ENCODE results near the gene TNFRSF4. TPM values are rescaled to one million over a fixed set of nuclear protein-coding genes. Genes with fewer than 3 reads are reported as not detected.

TNFRSF4 gene
- 0.31 TPM in 1 of 2 replicates, not detected in the other for total RNA-seq (ENCODE audit: low replicate concordance)
- long read RNA-seq: 0 reads

DNA sequence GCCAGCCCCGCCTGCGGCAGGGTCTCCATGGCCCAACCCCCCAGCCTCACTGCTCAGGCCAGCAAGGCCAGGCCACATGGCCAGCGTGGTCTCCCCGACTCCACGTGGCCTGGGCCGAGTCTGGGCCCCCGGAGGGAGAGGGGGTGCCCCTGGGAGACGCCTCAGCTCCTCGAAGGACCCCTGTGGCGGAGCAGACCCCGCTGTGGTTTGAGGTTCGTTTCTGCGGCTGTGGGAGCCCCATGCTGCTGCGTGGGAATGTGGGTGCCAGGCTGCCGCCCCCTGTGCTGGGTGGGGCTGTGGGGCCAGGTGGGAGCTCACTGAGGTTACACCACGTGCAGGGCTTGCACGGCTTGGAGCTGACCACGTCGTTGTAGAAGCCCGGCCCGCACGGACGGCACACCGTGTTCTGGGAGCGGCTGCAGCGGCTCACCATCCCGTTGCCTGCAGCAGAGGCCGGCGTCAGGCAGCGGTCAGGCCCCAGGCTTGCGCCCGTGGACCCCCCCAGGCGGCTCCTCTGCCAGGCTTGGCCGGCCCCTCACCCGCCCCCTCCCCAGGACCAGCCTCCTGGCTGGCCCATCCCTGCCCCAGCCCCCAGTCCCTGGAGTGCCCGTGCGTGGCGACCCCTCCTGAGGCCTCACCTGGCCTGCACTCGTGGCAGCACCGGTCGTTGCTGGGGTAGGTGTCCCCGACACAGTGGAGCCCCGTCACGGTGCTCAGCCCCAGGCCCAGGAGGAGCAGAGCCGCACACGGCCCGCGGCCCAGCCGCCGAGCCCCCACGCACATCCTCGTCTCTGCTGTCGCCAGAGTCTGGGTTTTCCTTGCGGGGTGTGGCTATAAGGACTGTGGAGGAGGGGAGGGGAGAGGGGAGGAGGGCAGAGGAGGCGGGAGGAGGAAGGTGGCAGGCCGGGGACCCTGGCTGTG is at the start of gene TNFRSF4:
TSS of gene TNFRSF4 (minus strand) at position 809 of the 921 bp plus-strand sequence. CDS start at position 783, 26 bp downstream.
- TF ChIP-seq, protein P1, sequence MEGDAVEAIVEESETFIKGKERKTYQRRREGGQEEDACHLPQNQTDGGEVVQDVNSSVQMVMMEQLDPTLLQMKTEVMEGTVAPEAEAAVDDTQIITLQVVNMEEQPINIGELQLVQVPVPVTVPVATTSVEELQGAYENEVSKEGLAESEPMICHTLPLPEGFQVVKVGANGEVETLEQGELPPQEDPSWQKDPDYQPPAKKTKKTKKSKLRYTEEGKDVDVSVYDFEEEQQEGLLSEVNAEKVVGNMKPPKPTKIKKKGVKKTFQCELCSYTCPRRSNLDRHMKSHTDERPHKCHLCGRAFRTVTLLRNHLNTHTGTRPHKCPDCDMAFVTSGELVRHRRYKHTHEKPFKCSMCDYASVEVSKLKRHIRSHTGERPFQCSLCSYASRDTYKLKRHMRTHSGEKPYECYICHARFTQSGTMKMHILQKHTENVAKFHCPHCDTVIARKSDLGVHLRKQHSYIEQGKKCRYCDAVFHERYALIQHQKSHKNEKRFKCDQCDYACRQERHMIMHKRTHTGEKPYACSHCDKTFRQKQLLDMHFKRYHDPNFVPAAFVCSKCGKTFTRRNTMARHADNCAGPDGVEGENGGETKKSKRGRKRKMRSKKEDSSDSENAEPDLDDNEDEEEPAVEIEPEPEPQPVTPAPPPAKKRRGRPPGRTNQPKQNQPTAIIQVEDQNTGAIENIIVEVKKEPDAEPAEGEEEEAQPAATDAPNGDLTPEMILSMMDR (conservative IDR thresholded peaks at IDR 0.05): no peak
- no peaks in the 10 kb centered on the region for H3K4me1 Mint-ChIP-seq (ENCODE audit: unreplicated experiment)
- no peaks in the 10 kb centered on the region for H3K9me3 Mint-ChIP-seq
- no peaks in the 10 kb centered on the region for H3K36me3 Mint-ChIP-seq
- no peak within 1 kb of the TSS for H3K4me3 Mint-ChIP-seq
- no peaks in the 10 kb centered on the region for H3K27me3 Mint-ChIP-seq
- H3K27ac Mint-ChIP-seq: no peak within 1 kb of the TSS
- no peak for DNase-seq (ENCODE audit: extremely low spot score, unreplicated experiment)

DNA sequence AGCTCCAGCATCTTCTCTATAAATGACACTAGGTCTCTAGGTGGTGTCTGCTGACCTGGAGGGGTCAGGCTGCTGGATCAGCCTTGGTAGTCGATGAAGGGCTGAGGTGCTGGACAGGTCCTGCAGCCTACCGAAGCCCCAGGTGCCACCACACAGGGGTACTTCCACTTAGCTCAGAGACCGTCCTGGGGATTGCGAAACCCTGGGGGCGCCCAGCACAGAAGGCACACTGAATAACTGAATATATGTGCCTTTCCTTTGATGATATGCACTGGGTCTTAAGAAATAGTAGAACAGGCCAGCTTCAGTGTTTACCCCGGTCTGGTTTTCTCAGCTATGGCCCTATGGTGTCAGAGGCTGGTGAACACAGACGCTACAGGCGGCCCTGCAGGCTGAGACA is 48.8 kb upstream of the TNFRSF4 start:
- Mint-ChIP-seq H3K9me3 (no peaks in the 10 kb centered on the region), H3K4me3 (no peak overlapping the region), H3K27me3 (no peaks in the 10 kb centered on the region), H3K27ac (no peak overlapping the region), H3K36me3 (peaks cover 6% of the 10 kb centered on the region), H3K4me1 (ENCODE audit: unreplicated experiment) (no peaks in the 10 kb centered on the region)
- DNase-seq (ENCODE audit: extremely low spot score, unreplicated experiment): no peak
- TF ChIP-seq, protein P1 (conservative IDR thresholded peaks at IDR 0.05): no peak

DNA sequence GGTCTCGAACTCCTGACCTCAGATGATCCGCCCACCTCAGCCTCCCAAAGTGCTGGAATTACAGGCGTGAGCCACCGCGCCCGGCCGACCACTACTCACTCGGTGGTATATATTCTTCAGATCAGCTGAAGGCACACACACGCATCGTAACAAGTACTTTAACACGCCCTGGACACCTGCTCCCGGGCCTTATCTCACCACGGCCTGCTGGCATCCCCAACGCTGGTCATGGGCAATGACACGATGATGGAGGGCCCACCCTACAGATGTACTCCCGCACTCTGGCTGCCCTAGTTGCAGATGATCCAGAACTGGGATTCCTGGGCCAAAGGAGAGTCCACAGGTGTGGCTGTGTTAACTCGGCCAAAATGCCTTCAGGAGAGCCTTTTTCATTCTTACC is 48.1 kb upstream of the TNFRSF4 start:
- Mint-ChIP-seq H3K4me3 (no peak overlapping the region), H3K27me3 (no peaks in the 10 kb centered on the region), H3K36me3 (peaks cover 8% of the 10 kb centered on the region), H3K27ac (no peak overlapping the region), H3K4me1 (ENCODE audit: unreplicated experiment) (no peaks in the 10 kb centered on the region), H3K9me3 (no peaks in the 10 kb centered on the region)
- no peak for DNase-seq (ENCODE audit: extremely low spot score, unreplicated experiment)
- TF ChIP-seq, protein P1 (conservative IDR thresholded peaks at IDR 0.05): no peak

DNA sequence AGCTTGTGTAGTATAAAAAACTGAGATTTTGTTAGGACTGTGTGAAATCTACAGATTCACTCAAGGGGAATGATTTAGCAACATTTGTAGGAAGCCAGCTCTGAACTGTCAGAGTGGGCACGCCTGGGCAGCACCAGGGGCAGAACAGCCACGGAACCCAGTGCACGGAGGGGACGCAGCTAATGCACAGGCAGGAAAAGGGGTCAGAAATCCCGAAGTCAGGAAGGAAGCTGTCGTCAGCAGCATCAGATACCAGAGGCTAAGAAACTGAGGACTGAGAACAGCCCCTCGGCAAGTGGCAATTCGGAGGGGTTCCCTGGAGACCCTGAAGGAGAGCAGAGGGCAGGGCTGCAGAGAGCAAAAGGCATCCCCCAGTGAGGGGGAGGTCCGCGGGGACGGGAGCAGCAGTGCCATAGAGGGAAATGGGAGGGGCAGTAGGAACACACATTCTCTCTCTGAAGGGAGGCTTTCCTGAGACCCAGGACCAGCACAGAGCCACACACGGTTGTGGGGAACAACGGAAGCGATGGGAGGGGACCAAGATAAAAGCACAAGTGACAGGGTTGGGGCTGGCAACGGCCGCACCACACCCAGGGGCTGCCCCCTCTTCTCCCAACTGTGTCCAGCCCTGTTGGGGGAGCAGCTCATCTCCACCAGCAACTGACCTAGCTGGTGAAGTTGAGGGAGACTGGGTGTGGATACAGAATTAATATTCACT is 47.0 kb upstream of the TNFRSF4 start:
- Mint-ChIP-seq H3K27ac (no peak overlapping the region), H3K27me3 (no peaks in the 10 kb centered on the region), H3K4me1 (ENCODE audit: unreplicated experiment) (no peaks in the 10 kb centered on the region), H3K4me3 (no peak overlapping the region), H3K9me3 (no peaks in the 10 kb centered on the region), H3K36me3 (peaks cover 11% of the 10 kb centered on the region)
- TF ChIP-seq, protein P1 (conservative IDR thresholded peaks at IDR 0.05): no peak
- no peak for DNase-seq (ENCODE audit: extremely low spot score, unreplicated experiment)

DNA sequence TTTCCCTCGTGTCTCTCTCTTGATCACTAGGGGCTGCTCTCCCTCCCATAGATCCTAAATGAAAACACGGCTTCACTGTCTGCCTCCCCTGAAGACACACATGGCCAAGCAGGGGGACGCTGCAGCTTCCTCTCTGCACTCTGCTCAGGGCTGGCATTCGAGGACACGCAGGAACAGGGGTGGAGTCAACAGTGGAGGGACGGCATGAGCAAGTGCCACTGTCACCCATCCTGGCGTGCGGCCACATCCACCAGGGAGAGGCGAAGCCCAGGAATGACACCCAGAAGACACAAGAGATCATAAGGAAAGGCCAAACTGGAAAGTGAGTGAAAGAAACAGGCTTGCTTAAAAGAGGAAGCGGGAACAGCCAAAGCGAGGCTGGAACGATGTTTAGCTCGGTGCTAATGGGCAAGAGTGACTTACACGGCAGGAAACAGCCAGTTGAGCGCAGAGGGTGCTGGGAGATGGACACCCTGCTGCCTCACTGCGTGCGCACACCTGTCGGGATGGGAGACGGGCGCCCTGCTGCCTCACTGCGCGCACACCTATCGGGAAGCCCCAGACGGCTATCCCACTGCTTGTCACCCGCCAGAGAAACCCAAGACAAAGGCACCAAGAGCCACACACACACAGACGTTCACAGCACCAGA is 46.1 kb upstream of the TNFRSF4 start:
- no peak overlapping the region for H3K4me3 Mint-ChIP-seq
- peak overlapping the region; percentile 26 for H3K27ac Mint-ChIP-seq
- TF ChIP-seq, protein P1 (conservative IDR thresholded peaks at IDR 0.05): no peak
- no peaks in the 10 kb centered on the region for H3K9me3 Mint-ChIP-seq
- H3K4me1 Mint-ChIP-seq (ENCODE audit: unreplicated experiment): no peaks in the 10 kb centered on the region
- H3K27me3 Mint-ChIP-seq: no peaks in the 10 kb centered on the region
- DNase-seq (ENCODE audit: extremely low spot score, unreplicated experiment): no peak
- peaks cover 12% of the 10 kb centered on the region for H3K36me3 Mint-ChIP-seq
